Esophagus squamous epithelium (tissue), 4 donors: Measurements from ENCODE around the gene FFAR4.

Experiments used
- POLR2A ChIP-seq, 4 donors: fragments of 450-650 bp; IDR thresholded peaks; one replicate each; pipeline ENCODE4 v1.6.1; 2017; ENCODE audit warnings: antibody characterized with exemption in 4 of 4, mild to moderate bottlenecking in 4 of 4, moderate library complexity in 3 of 4
- TF ChIP-seq, protein P1 (sequence below), 6 experiments: fragments of 450-650 bp in 4 of 6; fragments of 200-600 bp in 2 of 6; sonication (generic) in 2 of 6; IDR thresholded peaks; one replicate each; pipeline ENCODE4 v1.5.1; 2016 to 2019; ENCODE audit warnings: antibody characterized with exemption in 6 of 6, mild to moderate bottlenecking in 4 of 6, moderate library complexity in 4 of 6

- TF ChIP-seq, protein P1, sequence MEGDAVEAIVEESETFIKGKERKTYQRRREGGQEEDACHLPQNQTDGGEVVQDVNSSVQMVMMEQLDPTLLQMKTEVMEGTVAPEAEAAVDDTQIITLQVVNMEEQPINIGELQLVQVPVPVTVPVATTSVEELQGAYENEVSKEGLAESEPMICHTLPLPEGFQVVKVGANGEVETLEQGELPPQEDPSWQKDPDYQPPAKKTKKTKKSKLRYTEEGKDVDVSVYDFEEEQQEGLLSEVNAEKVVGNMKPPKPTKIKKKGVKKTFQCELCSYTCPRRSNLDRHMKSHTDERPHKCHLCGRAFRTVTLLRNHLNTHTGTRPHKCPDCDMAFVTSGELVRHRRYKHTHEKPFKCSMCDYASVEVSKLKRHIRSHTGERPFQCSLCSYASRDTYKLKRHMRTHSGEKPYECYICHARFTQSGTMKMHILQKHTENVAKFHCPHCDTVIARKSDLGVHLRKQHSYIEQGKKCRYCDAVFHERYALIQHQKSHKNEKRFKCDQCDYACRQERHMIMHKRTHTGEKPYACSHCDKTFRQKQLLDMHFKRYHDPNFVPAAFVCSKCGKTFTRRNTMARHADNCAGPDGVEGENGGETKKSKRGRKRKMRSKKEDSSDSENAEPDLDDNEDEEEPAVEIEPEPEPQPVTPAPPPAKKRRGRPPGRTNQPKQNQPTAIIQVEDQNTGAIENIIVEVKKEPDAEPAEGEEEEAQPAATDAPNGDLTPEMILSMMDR (IDR thresholded peaks at IDR 0.05), result no peak
- no peak for TF ChIP-seq POLR2A (IDR thresholded peaks at IDR 0.05)
Measured at GRCh38 chr10:93594518-93594917, 28.1 kb downstream of the FFAR4 start.
